IPS-20b (cell line): ENCODE results near the gene BBX.
A peak's percentile ranks its signal among the peaks of the same experiment; 100 is the strongest.
"Not testable (repeated sequence)": the region's sequence is repeated elsewhere in the genome, so short reads cannot be mapped to it uniquely, and the experiment has no call there.

Experiments
- H3K27ac ChIP-seq: one replicate; pipeline ENCODE4 v1.5.1; 2013; ENCODE audit warnings: low read length
- H3K27me3 ChIP-seq: 2 replicates; pipeline ENCODE4 v1.6.1; 2013; ENCODE audit warnings: mild to moderate bottlenecking, low read length, inconsistent platforms; ENCODE audit not compliant: insufficient read depth
- H3K36me3 ChIP-seq: 2 replicates; pipeline ENCODE4 v1.6.1; 2013; ENCODE audit warnings: low read depth, mild to moderate bottlenecking, inconsistent platforms, low read length, moderate library complexity; ENCODE audit not compliant: insufficient read depth
- H3K4me1 ChIP-seq: 2 replicates; pipeline ENCODE4 v1.6.1; 2013; ENCODE audit warnings: mild to moderate bottlenecking, control low read depth, inconsistent platforms, low read length, moderate library complexity; ENCODE audit not compliant: insufficient read depth
- H3K4me3 ChIP-seq: 2 replicates; pipeline ENCODE4 v1.5.1; 2013; ENCODE audit warnings: mild to moderate bottlenecking, low read length, inconsistent platforms
- H3K9ac ChIP-seq: 2 replicates; pipeline ENCODE4 v1.6.1; 2013; ENCODE audit warnings: low read depth, mild to moderate bottlenecking, inconsistent platforms, low read length, moderate library complexity
- H3K9me3 ChIP-seq: 2 replicates; pipeline ENCODE4 v1.6.1; 2013; ENCODE audit warnings: mild to moderate bottlenecking, low read depth, low read length, inconsistent platforms; ENCODE audit not compliant: insufficient read depth

Gene BBX

GRCh38 chr3:107690522-107691138, 167.9 kb downstream of the BBX start:
- Histone ChIP-seq H3K36me3 (no peaks in the 10 kb centered on the region), H3K27me3 (no peaks in the 10 kb centered on the region), H3K9me3 (no peaks in the 10 kb centered on the region), H3K9ac (no peak overlapping the region), H3K27ac (no peak overlapping the region), H3K4me3 (no peak overlapping the region), H3K4me1 (no peaks in the 10 kb centered on the region)

GRCh38 chr3:107691984-107692383, 169.2 kb downstream of the BBX start:
- not testable (repeated sequence) for H3K4me1 ChIP-seq, H3K36me3 ChIP-seq, H3K4me3 ChIP-seq, H3K9me3 ChIP-seq, H3K9ac ChIP-seq, H3K27ac ChIP-seq, H3K27me3 ChIP-seq

DNA sequence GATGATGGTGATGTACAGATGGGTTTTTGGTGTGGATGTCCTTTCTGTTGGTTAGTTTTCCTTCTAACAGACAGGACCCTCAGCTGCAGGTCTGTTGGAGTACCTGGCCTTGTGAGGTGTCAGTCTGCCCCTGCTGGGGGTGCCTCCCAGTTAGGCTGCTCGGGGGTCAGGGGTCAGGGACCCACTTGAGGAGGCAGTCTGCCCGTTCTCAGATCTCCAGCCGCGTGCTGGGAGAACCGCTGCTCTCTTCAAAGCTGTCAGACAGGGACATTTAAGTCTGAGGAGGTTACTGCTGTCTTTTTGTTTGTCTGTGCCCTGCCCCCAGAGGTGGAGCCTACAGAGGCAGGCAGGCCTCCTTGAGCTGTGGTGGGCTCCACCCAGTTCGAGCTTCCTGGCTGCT, 174.6 kb downstream of the BBX start:
- Histone ChIP-seq H3K4me3 (peak overlapping the region; percentile 62; the same call in 1 of the 2 replicates), H3K9ac (peak overlapping the region; percentile 78; the same call in 1 of the 2 replicates)
- H3K4me1 ChIP-seq, H3K36me3 ChIP-seq, H3K27ac ChIP-seq, H3K27me3 ChIP-seq, H3K9me3 ChIP-seq: not testable (repeated sequence)

DNA sequence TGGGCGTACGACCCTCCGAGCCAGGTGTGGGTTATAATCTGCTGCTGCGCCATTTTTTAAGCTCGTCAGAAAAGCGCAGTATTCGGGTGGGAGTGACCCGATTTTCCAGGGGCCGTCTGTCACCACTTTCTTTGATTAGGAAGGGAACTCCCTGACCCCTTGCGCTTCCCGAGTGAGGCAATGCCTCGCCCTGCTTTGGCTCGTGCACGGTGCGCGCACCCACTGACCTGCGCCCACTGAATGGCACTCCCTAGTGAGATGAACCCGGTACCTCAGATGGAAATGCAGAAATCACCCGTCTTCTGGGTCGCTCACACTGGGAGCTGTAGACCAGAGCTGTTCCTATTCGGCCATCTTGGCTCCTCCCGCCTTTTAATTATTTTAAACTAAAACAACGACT, 175.1 kb downstream of the BBX start:
- peak overlapping the region; percentile 62 for H3K4me3 ChIP-seq
- H3K36me3 ChIP-seq, H3K9me3 ChIP-seq, H3K4me1 ChIP-seq, H3K27ac ChIP-seq, H3K27me3 ChIP-seq: not testable (repeated sequence)
- peak overlapping the region; percentile 78 for H3K9ac ChIP-seq

DNA sequence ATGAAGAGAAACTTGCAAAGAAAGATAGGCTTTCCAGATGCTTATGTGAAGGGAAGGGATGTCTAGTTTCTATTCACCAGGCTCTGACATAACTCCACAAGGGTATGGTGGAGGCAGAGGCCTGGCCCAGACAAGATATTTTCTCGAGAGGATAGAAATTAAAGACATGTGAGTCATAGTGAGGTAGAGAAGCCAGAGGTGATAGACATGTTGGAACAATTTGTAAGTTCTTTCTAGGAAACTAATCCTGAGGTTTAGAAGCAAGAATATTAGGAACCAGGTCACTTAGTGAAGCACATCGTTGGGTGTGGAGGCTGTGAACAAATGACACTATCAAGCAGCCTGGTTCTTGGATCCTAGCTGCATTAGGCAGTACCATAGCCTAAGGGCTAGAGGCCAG, 176.9 kb downstream of the BBX start:
- 0 out of 2 replicates have a peak, but pooled peaks cover 3% of the 10 kb centered on the region for H3K4me1 ChIP-seq
- H3K9ac ChIP-seq, result no peak overlapping the region
- no peaks in the 10 kb centered on the region for H3K9me3 ChIP-seq
- H3K36me3 ChIP-seq, result no peaks in the 10 kb centered on the region
- no peak overlapping the region for H3K27ac ChIP-seq
- H3K27me3 ChIP-seq, result no peaks in the 10 kb centered on the region
- H3K4me3 ChIP-seq, result no peak overlapping the region

GRCh38 chr3:107701299-107701698, 178.5 kb downstream of the BBX start:
- H3K36me3 ChIP-seq, result no peaks in the 10 kb centered on the region
- no peaks in the 10 kb centered on the region for H3K27me3 ChIP-seq
- no peak overlapping the region for H3K4me3 ChIP-seq
- H3K27ac ChIP-seq, result no peak overlapping the region
- no peaks in the 10 kb centered on the region for H3K9me3 ChIP-seq
- 0 out of 2 replicates have a peak, but pooled peaks cover 3% of the 10 kb centered on the region for H3K4me1 ChIP-seq
- no peak overlapping the region for H3K9ac ChIP-seq

GRCh38 chr3:107704477-107704876, 181.7 kb downstream of the BBX start:
- no peak overlapping the region for H3K27ac ChIP-seq
- no peak overlapping the region for H3K9ac ChIP-seq
- H3K9me3 ChIP-seq, result no peaks in the 10 kb centered on the region
- 0 out of 2 replicates have a peak, but pooled peaks cover 3% of the 10 kb centered on the region for H3K4me1 ChIP-seq
- no peak overlapping the region for H3K4me3 ChIP-seq
- H3K36me3 ChIP-seq, result no peaks in the 10 kb centered on the region
- H3K27me3 ChIP-seq, result no peaks in the 10 kb centered on the region

DNA sequence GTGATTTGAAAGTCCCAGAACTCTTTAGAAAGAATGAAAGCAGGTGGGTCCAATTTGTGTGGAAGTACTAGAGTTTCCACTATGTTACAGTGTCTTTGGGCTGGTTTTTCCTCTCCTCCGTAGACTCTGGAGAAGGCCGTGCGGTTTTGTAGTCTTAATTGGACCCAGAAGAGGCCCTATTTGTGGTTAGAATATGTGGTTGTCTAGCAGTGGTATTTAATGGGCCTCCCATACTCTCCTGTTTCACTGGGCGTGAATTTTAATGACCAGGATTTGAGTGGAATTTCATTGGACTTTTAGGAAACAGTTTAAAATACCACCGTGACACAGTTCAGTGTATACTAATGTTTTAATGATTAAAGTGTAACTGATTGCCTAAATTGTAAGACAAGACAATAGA, 182.3 kb downstream of the BBX start:
- H3K4me1 ChIP-seq, result 0 out of 2 replicates have a peak, but pooled peaks cover 3% of the 10 kb centered on the region
- H3K4me3 ChIP-seq, result no peak overlapping the region
- H3K27ac ChIP-seq, result no peak overlapping the region
- no peaks in the 10 kb centered on the region for H3K27me3 ChIP-seq
- no peaks in the 10 kb centered on the region for H3K9me3 ChIP-seq
- H3K36me3 ChIP-seq, result no peaks in the 10 kb centered on the region
- H3K9ac ChIP-seq, result no peak overlapping the region

GRCh38 chr3:107710851-107711250, 188.1 kb downstream of the BBX start:
- H3K36me3 ChIP-seq, result peaks cover 10% of the 10 kb centered on the region; the same call in 1 of the 2 replicates
- no peaks in the 10 kb centered on the region for H3K4me1 ChIP-seq
- H3K27ac ChIP-seq, result no peak overlapping the region
- H3K27me3 ChIP-seq, result no peaks in the 10 kb centered on the region
- no peak overlapping the region for H3K4me3 ChIP-seq
- no peaks in the 10 kb centered on the region for H3K9me3 ChIP-seq
- no peak overlapping the region for H3K9ac ChIP-seq

- H3K4me1 ChIP-seq, result no peaks in the 10 kb centered on the region
- H3K9me3 ChIP-seq, result no peaks in the 10 kb centered on the region
- H3K27me3 ChIP-seq, result no peaks in the 10 kb centered on the region
- no peak overlapping the region for H3K4me3 ChIP-seq
- no peak overlapping the region for H3K27ac ChIP-seq
- peaks cover 4% of the 10 kb centered on the region; the same call in 1 of the 2 replicates for H3K36me3 ChIP-seq
- no peak overlapping the region for H3K9ac ChIP-seq
These were observed 194.0 kb downstream of the BBX start for GRCh38 chr3:107716734-107717133.

GRCh38 chr3:107718547-107718946, 195.8 kb downstream of the BBX start:
- Histone ChIP-seq H3K9ac (no peak overlapping the region), H3K27me3 (no peaks in the 10 kb centered on the region), H3K36me3 (peaks cover 4% of the 10 kb centered on the region), H3K27ac (no peak overlapping the region), H3K9me3 (no peaks in the 10 kb centered on the region; the same call in 1 of the 2 replicates), H3K4me3 (no peak overlapping the region), H3K4me1 (no peaks in the 10 kb centered on the region)

- H3K4me1 ChIP-seq, result no peaks in the 10 kb centered on the region
- H3K4me3 ChIP-seq, result no peak overlapping the region
- peaks cover 22% of the 10 kb centered on the region for H3K36me3 ChIP-seq
These were observed 204.3 kb downstream of the BBX start for GRCh38 chr3:107727102-107727501.

More at GRCh38 chr3:107727102-107727501, 204.3 kb downstream of the BBX start:
- Histone ChIP-seq H3K9ac (no peak overlapping the region), H3K27me3 (no peaks in the 10 kb centered on the region), H3K27ac (no peak overlapping the region), H3K9me3 (no peaks in the 10 kb centered on the region; the same call in 1 of the 2 replicates)
